CD4-positive, alpha-beta memory T cell (primary cell): Measurements from ENCODE around the gene EXOSC6. TPM values are rescaled to one million over a fixed set of nuclear protein-coding genes. Genes with fewer than 3 reads are reported as not detected.
"Not testable (repeated sequence)": the region's sequence is repeated elsewhere in the genome, so short reads cannot be mapped to it uniquely, and the experiment has no call there.

ENCODE experiments used
- CTCF ChIA-PET: fragments of 350-600 bp; sonication (Branson Sonifier 250); formaldehyde crosslinking; loops from one replicate; lab custom pipeline; 2021; ENCODE audit warnings: inconsistent platforms; ENCODE audit not compliant: partially characterized antibody; lab: Charles Lee
- POLR2A ChIA-PET: fragments of 350-600 bp; sonication (Branson Sonifier 250); formaldehyde crosslinking; loops from one replicate; lab custom pipeline; 2021; ENCODE audit not compliant: partially characterized antibody; lab: Charles Lee
- DNase-seq, 5 donors: peaks; one replicate each; pipeline versions ENCODE4 v3.0.0 to v3.0.0-alpha.2; 2020 to 2022; ENCODE audit warnings: mixed read lengths in 1 of 5
- H3K27ac ChIP-seq: one replicate; pipeline ENCODE4 v1.7.0; 2013; ENCODE audit warnings: low read depth, low read length
- H3K27me3 ChIP-seq: 2 replicates; pipeline ENCODE4 v1.7.0; 2013; ENCODE audit warnings: mild to moderate bottlenecking, low read length, moderate library complexity; ENCODE audit not compliant: insufficient read depth
- H3K36me3 ChIP-seq: 2 replicates; pipeline ENCODE4 v1.7.0; 2013; ENCODE audit warnings: mild to moderate bottlenecking, low read length, moderate library complexity; ENCODE audit not compliant: insufficient read depth
- H3K4me1 ChIP-seq: 2 replicates; pipeline ENCODE4 v1.7.0; 2013; ENCODE audit warnings: mild to moderate bottlenecking, low read length, moderate library complexity; ENCODE audit not compliant: insufficient read depth
- H3K4me3 ChIP-seq, 2 donors: one replicate each; pipeline ENCODE4 v1.7.0; 2013; ENCODE audit warnings: low read length in 2 of 2, mild to moderate bottlenecking in 1 of 2
- H3K9me3 ChIP-seq, 2 donors: one replicate each; pipeline ENCODE4 v1.7.0; 2013; ENCODE audit warnings: low read length in 2 of 2, control low read depth in 1 of 2; ENCODE audit not compliant: control insufficient read depth in 1 of 2
- H3K27ac Mint-ChIP-seq, 7 donors: one replicate each; pipeline ENCODE4 v1.8.0; 2020 to 2021; ENCODE audit warnings: mixed read lengths in 7 of 7, mild to moderate bottlenecking in 6 of 7, inconsistent platforms in 3 of 7, moderate library complexity in 3 of 7
- H3K27me3 Mint-ChIP-seq, 2 donors: one replicate each; pipeline ENCODE4 v1.8.0; 2020 to 2021; ENCODE audit warnings: mixed read lengths in 2 of 2
- H3K36me3 Mint-ChIP-seq, 2 donors: one replicate each; pipeline ENCODE4 v1.8.0; 2020 to 2021; ENCODE audit warnings: mixed read lengths in 2 of 2, inconsistent platforms in 1 of 2, mild to moderate bottlenecking in 1 of 2
- H3K4me1 Mint-ChIP-seq, 4 donors: one replicate each; pipeline ENCODE4 v1.8.0; 2020 to 2021; ENCODE audit warnings: mixed read lengths in 4 of 4, mild to moderate bottlenecking in 1 of 4
- H3K4me3 Mint-ChIP-seq, 8 donors: one replicate each; pipeline ENCODE4 v1.8.0; 2020 to 2021; ENCODE audit warnings: mixed read lengths in 8 of 8, mild to moderate bottlenecking in 7 of 8, moderate library complexity in 6 of 8, inconsistent platforms in 3 of 8
- H3K9me3 Mint-ChIP-seq, 8 donors: one replicate each; pipeline ENCODE4 v1.8.0; 2020 to 2021; ENCODE audit warnings: mixed read lengths in 8 of 8, mild to moderate bottlenecking in 5 of 8, inconsistent platforms in 3 of 8, moderate library complexity in 1 of 8
- intact Hi-C: fragments of 100-400 bp; cut with micrococcal nuclease; formaldehyde crosslinking; loops from one replicate; pipeline ENCODE4 v1.15.1; 2023
- polyA plus RNA-seq, 2 donors: library from polyadenylated mRNA; unstranded; fragments of 300-500 nt; fragmentation: Illumina TruSeq; gene quantifications; one replicate each; pipeline ENCODE4 v1.2.3, GENCODE V29; 2021
- total RNA-seq, 2 experiments: library from RNA; stranded (reverse); gene quantifications; one replicate each; pipeline ENCODE4 v1.2.3, GENCODE V29; 2021

EXOSC6 gene
- total and polyA plus RNA-seq, 4 experiments from 2014 or later = 6.6 to 44.1 (median 27.7) TPM

- H3K9me3 Mint-ChIP-seq, H3K27ac ChIP-seq, H3K36me3 ChIP-seq, H3K4me1 Mint-ChIP-seq, H3K27me3 Mint-ChIP-seq, H3K36me3 Mint-ChIP-seq, H3K9me3 ChIP-seq, H3K4me3 ChIP-seq, H3K4me3 Mint-ChIP-seq, intact Hi-C loops, DNase-seq, H3K4me1 ChIP-seq, H3K27me3 ChIP-seq, CTCF ChIA-PET, POLR2A ChIA-PET, H3K27ac Mint-ChIP-seq: not testable (repeated sequence)
Observed at GRCh38 chr16:70203508-70203907, 48.2 kb downstream of the EXOSC6 start.

DNA sequence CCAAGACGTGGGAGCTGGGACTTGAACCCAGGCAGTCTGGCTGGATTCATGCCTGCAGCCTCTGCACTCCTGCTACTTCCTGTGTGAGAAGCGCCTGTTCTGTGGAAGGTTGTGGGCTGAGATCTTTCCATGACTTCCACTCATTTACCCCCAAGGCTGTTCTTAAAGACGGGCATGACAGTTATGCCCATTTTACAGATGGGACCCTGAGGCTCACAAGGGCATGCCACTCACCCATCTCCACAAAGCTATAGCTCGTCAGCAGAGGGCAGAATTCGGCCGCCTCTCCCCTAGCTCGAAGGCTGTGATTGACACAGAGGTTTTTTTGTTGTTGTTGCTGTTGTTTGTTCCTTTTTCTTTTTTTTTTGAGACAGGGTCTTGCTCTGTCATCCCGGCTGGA is 51.7 kb downstream of the EXOSC6 start:
- POLR2A ChIA-PET, H3K27me3 ChIP-seq, H3K4me1 Mint-ChIP-seq, H3K27ac ChIP-seq, H3K4me3 ChIP-seq, H3K9me3 ChIP-seq, H3K27me3 Mint-ChIP-seq, CTCF ChIA-PET, H3K4me1 ChIP-seq, H3K36me3 ChIP-seq, H3K4me3 Mint-ChIP-seq, H3K9me3 Mint-ChIP-seq, DNase-seq, H3K36me3 Mint-ChIP-seq, H3K27ac Mint-ChIP-seq, intact Hi-C loops: not testable (repeated sequence)

GRCh38 chr16:70199170-70199569 is 52.6 kb downstream of the EXOSC6 start:
- H3K4me3 ChIP-seq, H3K9me3 Mint-ChIP-seq, H3K27ac Mint-ChIP-seq, DNase-seq, CTCF ChIA-PET, intact Hi-C loops, H3K4me3 Mint-ChIP-seq, H3K4me1 Mint-ChIP-seq, H3K27me3 Mint-ChIP-seq, H3K36me3 Mint-ChIP-seq, POLR2A ChIA-PET, H3K36me3 ChIP-seq, H3K27ac ChIP-seq, H3K4me1 ChIP-seq, H3K9me3 ChIP-seq, H3K27me3 ChIP-seq: not testable (repeated sequence)

DNA sequence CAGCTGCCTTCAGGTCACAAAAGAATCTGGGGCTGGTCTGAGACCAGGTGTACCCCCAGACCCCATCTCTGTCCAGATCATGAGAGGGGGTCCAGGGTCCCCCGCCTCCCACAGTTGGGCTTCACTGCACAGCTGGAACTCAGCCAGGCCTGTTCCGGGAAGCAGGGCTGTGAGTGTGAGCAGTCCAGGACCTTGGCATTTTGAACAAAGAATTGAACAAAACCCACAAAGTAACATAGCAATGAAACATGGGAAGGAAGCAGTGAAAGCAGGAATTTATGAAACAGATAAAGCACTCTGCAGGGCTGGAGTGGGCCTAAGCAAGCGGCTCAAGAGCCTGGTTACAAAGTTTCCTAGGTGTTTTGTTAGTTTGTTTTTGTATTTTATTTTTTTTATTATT is 53.1 kb downstream of the EXOSC6 start:
- POLR2A ChIA-PET, H3K4me1 ChIP-seq, intact Hi-C loops, H3K27ac ChIP-seq, H3K4me1 Mint-ChIP-seq, H3K4me3 ChIP-seq, DNase-seq, H3K27me3 Mint-ChIP-seq, H3K36me3 Mint-ChIP-seq, H3K9me3 Mint-ChIP-seq, H3K9me3 ChIP-seq, CTCF ChIA-PET, H3K36me3 ChIP-seq, H3K27me3 ChIP-seq, H3K4me3 Mint-ChIP-seq: not testable (repeated sequence)
- H3K27ac Mint-ChIP-seq = peak overlapping the region in 2 of 7 donors; percentile 55 to 69

DNA sequence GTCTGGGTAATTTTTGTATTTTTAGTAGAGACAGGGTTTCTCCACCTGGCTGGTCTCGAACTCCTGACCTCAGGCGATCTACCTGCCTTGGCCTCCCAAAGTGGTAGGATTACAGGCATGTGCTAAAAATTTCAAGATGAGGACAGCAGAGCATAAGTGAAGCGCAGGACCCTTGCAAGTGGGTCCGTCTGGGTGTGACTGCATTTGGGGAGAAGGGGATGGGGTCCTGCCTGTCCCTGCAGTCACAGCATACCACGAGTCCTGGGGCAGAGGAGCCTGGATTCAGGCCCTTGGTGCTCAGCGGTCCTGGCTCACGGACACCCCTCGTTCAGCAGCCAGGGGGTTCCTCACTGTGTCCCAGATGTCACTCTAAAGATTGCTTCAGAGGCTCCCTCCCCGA is 53.5 kb downstream of the EXOSC6 start:
- H3K36me3 ChIP-seq, DNase-seq, H3K9me3 Mint-ChIP-seq, POLR2A ChIA-PET, H3K4me1 ChIP-seq, H3K27me3 ChIP-seq, H3K27me3 Mint-ChIP-seq, CTCF ChIA-PET, H3K27ac Mint-ChIP-seq, H3K4me3 ChIP-seq, H3K4me1 Mint-ChIP-seq, H3K36me3 Mint-ChIP-seq, H3K4me3 Mint-ChIP-seq, H3K27ac ChIP-seq, intact Hi-C loops, H3K9me3 ChIP-seq: not testable (repeated sequence)

DNA sequence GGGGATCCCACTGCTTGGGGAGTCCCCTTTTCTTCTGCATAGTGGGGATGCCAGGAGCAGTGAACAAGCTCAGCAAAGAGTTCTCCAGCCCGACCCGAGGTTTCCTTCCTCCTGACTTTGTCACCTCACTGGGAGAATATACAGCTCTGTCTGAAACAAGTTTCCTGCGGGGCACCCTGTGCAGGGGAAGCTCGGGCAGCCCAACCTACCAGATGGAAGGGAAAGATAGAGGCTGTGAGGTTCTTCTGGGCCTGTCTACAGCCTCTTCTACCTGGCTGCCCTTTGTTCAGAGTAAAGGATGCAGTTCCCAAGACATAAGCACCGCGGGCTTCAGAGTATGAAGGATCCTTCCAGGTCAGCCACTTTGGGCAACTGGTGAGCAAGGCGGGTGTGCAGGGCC is 54.1 kb downstream of the EXOSC6 start:
- H3K4me3 Mint-ChIP-seq, H3K27ac Mint-ChIP-seq, H3K27ac ChIP-seq, intact Hi-C loops, DNase-seq, H3K4me3 ChIP-seq, H3K27me3 ChIP-seq, H3K27me3 Mint-ChIP-seq, H3K4me1 Mint-ChIP-seq, H3K36me3 Mint-ChIP-seq, H3K4me1 ChIP-seq, POLR2A ChIA-PET, H3K9me3 Mint-ChIP-seq, CTCF ChIA-PET, H3K36me3 ChIP-seq, H3K9me3 ChIP-seq: not testable (repeated sequence)

Other genes starting within 250 kb of the EXOSC6 start
- 10 to 100 TPM; 35.6 to 37.0 TPM for gene PDPR, start 137.6 kb downstream of the EXOSC6 start, total RNA-seq
- gene PDPR, start 137.6 kb downstream of the EXOSC6 start, polyA plus RNA-seq = 10 to 100 TPM in 1 of 2 donors, 1 to 10 TPM in 1; 4.4 to 11.9 TPM
- 1 to 10 TPM in 1 of 2 experiments, under 1 TPM in 1; 0.96 to 1.0 TPM for gene CLEC18C, start 78.2 kb downstream of the EXOSC6 start, total RNA-seq
- not detected for gene CLEC18C, start 78.2 kb downstream of the EXOSC6 start, polyA plus RNA-seq
- 100 to 1,000 TPM; 102 to 103 TPM for gene AARS1, start 37.6 kb upstream of the EXOSC6 start, total RNA-seq
- gene AARS1, start 37.6 kb upstream of the EXOSC6 start, polyA plus RNA-seq = 10 to 100 TPM; 22.6 to 37.5 TPM
- gene DDX19B, start 47.2 kb upstream of the EXOSC6 start, total RNA-seq = 10 to 100 TPM; 26.9 to 28.7 TPM
- 10 to 100 TPM; 52.4 to 52.7 TPM for gene DDX19B, start 47.2 kb upstream of the EXOSC6 start, polyA plus RNA-seq
- 10 to 100 TPM; 42.8 to 43.5 TPM for gene DDX19A, start 95.0 kb upstream of the EXOSC6 start, total RNA-seq
- 10 to 100 TPM; 28.8 to 37.9 TPM for gene DDX19A, start 95.0 kb upstream of the EXOSC6 start, polyA plus RNA-seq
- 10 to 100 TPM; 27.5 to 30.8 TPM for gene ST3GAL2, start 187.2 kb upstream of the EXOSC6 start, total RNA-seq
- 10 to 100 TPM; 10.0 to 15.8 TPM for gene ST3GAL2, start 187.2 kb upstream of the EXOSC6 start, polyA plus RNA-seq
- 10 to 100 TPM; 41.7 to 42.8 TPM for gene FCSK, start 202.7 kb upstream of the EXOSC6 start, total RNA-seq
- gene FCSK, start 202.7 kb upstream of the EXOSC6 start, polyA plus RNA-seq = 10 to 100 TPM in 1 of 2 donors, 1 to 10 TPM in 1; 7.4 to 10.8 TPM